IMR-90 (cell line): Measurements from ENCODE around the gene RB1.

Experiments
- CTCF ChIP-seq: conservative IDR thresholded peaks from 2 replicates; pipeline ENCODE4 v1.5.1; 2012; ENCODE audit warnings: mild to moderate bottlenecking, low read depth, low read length, improper control_type of control experiment
- RAD21 ChIP-seq: IDR thresholded peaks from 2 replicates; pipeline ENCODE4 v1.6.1; 2012; ENCODE audit warnings: low read length, improper control_type of control experiment
- USF2 ChIP-seq: fragments of 150-350 bp; IDR thresholded peaks from 2 replicates; pipeline ENCODE4 v1.6.1; 2017; ENCODE audit warnings: mild to moderate bottlenecking, antibody characterized with exemption, low read length, low read depth

- TF ChIP-seq CTCF: no peak
- TF ChIP-seq USF2: no peak
- no peak for TF ChIP-seq RAD21
Measured at GRCh38 chr13:48429036-48429435, 125.5 kb downstream of the RB1 start.
